Measurements from ENCODE around the gene CGNL1. TPM values are rescaled to one million over a fixed set of nuclear protein-coding genes. Genes with fewer than 3 reads are reported as not detected.
A peak's percentile ranks its signal among the peaks of the same experiment; 100 is the strongest.

The CGNL1 gene
- total RNA-seq, 1 donor from 2014 or later, result 3.0 TPM

DNA sequence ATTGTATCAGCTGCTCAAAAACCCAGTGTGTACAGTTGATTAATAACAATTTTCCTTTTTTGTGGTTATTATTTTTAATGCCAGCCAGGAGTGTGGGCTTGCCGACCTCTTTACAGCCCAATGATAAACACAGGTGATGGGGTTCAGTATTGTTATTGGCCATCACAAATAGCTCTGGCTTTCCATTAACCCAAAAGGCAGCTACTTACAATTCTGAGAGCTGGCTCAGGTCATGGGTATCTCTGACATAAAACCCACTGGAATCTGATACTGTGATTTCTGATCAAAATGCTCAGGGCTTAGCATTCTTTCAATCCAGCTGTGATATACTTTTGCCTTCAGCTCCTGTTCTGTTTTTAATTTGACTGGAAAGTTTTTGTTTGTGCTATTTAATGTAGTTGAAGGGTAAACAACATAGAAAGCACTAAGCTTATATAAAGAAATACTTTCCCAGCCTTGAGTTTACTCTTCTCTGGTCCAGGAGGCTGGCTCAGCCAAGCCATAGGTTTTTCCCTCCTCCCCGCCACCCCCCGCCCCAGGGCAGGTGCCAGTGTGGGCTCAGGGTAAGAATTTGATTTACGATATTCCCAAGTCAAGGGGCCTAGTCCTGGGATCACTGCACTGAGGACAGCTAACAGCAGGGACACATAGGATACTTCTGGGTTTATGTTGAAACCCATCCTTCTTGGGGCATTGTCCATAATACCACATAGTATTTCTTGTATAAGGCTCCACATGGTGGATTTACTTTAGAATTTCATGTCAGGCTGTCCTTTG lies 161.4 kb downstream of the CGNL1 start:
- peak overlapping the region; percentile 24 for H3K4me2 ChIP-seq
- Mint-ChIP-seq H3K27me3 (ENCODE audit: insufficient read depth, low read depth) (peaks cover 10% of the 10 kb centered on the region), H3K36me3 (no peaks in the 10 kb centered on the region), H3K4me3 (no peak overlapping the region), H3K4me1 (peaks cover 36% of the 10 kb centered on the region), H3K9me3 (peaks cover 7% of the 10 kb centered on the region), H3K27ac (peak overlapping the region; percentile 50)
- no peak overlapping the region for H2AFZ ChIP-seq (replicated peaks)
- H3K9ac ChIP-seq, result no peak overlapping the region
- H3K79me2 ChIP-seq (ENCODE audit: low read depth), result no peaks in the 10 kb centered on the region
- peaks cover 23% of the 10 kb centered on the region for H3K4me1 ChIP-seq
- H3K4me3 ChIP-seq, result no peak overlapping the region
- no peaks in the 10 kb centered on the region for H3F3A ChIP-seq (ENCODE audit: low read depth)
- H3K9me3 ChIP-seq (ENCODE audit: low read depth), result no peaks in the 10 kb centered on the region
- H3K27ac ChIP-seq, result no peak overlapping the region
- H3K36me3 ChIP-seq, result no peaks in the 10 kb centered on the region
- no peaks in the 10 kb centered on the region for H4K20me1 ChIP-seq (ENCODE audit: low read depth)
- DNase-seq (ENCODE audit: low spot score), result no peak
- TF ChIP-seq EZH2phosphoT487 (IDR thresholded peaks at IDR 0.05), result no peak
- no peak for TF ChIP-seq EZH2 (IDR thresholded peaks at IDR 0.05)
- TF ChIP-seq CTCF (IDR thresholded peaks at IDR 0.05), result no peak
- no peaks in the 10 kb centered on the region for H3K27me3 ChIP-seq

- H2AFZ ChIP-seq (replicated peaks), result no peak overlapping the region
- H3K27ac ChIP-seq, result no peak overlapping the region
- H4K20me1 ChIP-seq (ENCODE audit: low read depth), result no peaks in the 10 kb centered on the region
- no peaks in the 10 kb centered on the region for H3K36me3 ChIP-seq
- no peaks in the 10 kb centered on the region for H3F3A ChIP-seq (ENCODE audit: low read depth)
- no peaks in the 10 kb centered on the region for H3K79me2 ChIP-seq (ENCODE audit: low read depth)
- H3K4me3 ChIP-seq, result no peak overlapping the region
- no peaks in the 10 kb centered on the region for H3K9me3 ChIP-seq (ENCODE audit: low read depth)
- H3K9ac ChIP-seq, result no peak overlapping the region
- Mint-ChIP-seq H3K27me3 (ENCODE audit: insufficient read depth, low read depth) (peaks cover 11% of the 10 kb centered on the region), H3K36me3 (no peaks in the 10 kb centered on the region), H3K9me3 (peaks cover 7% of the 10 kb centered on the region), H3K4me1 (peaks cover 32% of the 10 kb centered on the region), H3K4me3 (no peak overlapping the region), H3K27ac (no peak overlapping the region)
- H3K4me2 ChIP-seq, result no peak overlapping the region
- no peak for DNase-seq (ENCODE audit: low spot score)
- H3K27me3 ChIP-seq, result no peaks in the 10 kb centered on the region
- H3K4me1 ChIP-seq, result peaks cover 22% of the 10 kb centered on the region
- no peak for TF ChIP-seq EZH2phosphoT487 (IDR thresholded peaks at IDR 0.05)
- no peak for TF ChIP-seq EZH2 (IDR thresholded peaks at IDR 0.05)
- TF ChIP-seq CTCF (IDR thresholded peaks at IDR 0.05), result no peak
Observed at GRCh38 chr15:57538265-57538529, 161.9 kb downstream of the CGNL1 start.

- Histone ChIP-seq H3K27ac (no peak overlapping the region), H3K4me3 (no peak overlapping the region), H3K36me3 (no peaks in the 10 kb centered on the region), H2AFZ (replicated peaks) (no peak overlapping the region), H3F3A (ENCODE audit: low read depth) (no peaks in the 10 kb centered on the region), H3K9me3 (ENCODE audit: low read depth) (no peaks in the 10 kb centered on the region), H4K20me1 (ENCODE audit: low read depth) (no peaks in the 10 kb centered on the region), H3K9ac (no peak overlapping the region), H3K79me2 (ENCODE audit: low read depth) (no peaks in the 10 kb centered on the region), H3K4me1 (peaks cover 19% of the 10 kb centered on the region), H3K4me2 (no peak overlapping the region), H3K27me3 (no peaks in the 10 kb centered on the region)
- Mint-ChIP-seq H3K9me3 (peaks cover 7% of the 10 kb centered on the region), H3K4me1 (peaks cover 26% of the 10 kb centered on the region), H3K36me3 (no peaks in the 10 kb centered on the region), H3K4me3 (no peak overlapping the region), H3K27me3 (ENCODE audit: insufficient read depth, low read depth) (peaks cover 12% of the 10 kb centered on the region), H3K27ac (peak overlapping the region; percentile 69)
- TF ChIP-seq CTCF (IDR thresholded peaks at IDR 0.05) (no peak), EZH2phosphoT487 (IDR thresholded peaks at IDR 0.05) (no peak), EZH2 (IDR thresholded peaks at IDR 0.05) (no peak)
- no peak for DNase-seq (ENCODE audit: low spot score)
Observed at GRCh38 chr15:57538821-57539220, 162.5 kb downstream of the CGNL1 start.
